Keratinocyte (primary cell): ENCODE data around the gene MYB. TPM values are rescaled to one million over a fixed set of nuclear protein-coding genes. Genes with fewer than 3 reads are reported as not detected.

Experiments used
- DNase-seq: peaks from one replicate; pipeline ENCODE4 v3.0.0-alpha.2; 2011; ENCODE audit warnings: low read depth, missing footprints, low spot score
- FAIRE-seq: peaks from 2 replicates; lab custom pipeline; 2011; peaks lifted over from hg19 to GRCh38; lab: Jason Lieb, UNC
- H2AFZ ChIP-seq: 2 replicates; pipeline ENCODE4 v1.6.0; 2012; ENCODE audit warnings: low read length, control low read depth, inconsistent platforms; ENCODE audit not compliant: control insufficient read depth
- H3K27ac ChIP-seq: 2 replicates; pipeline ENCODE4 v1.5.1; 2011; ENCODE audit warnings: low read length; ENCODE audit not compliant: control insufficient read depth, insufficient read depth
- H3K27me3 ChIP-seq: 3 replicates; pipeline ENCODE4 v1.6.0; 2011; ENCODE audit warnings: low read length; ENCODE audit not compliant: control insufficient read depth, insufficient read depth; ENCODE audit errors: extremely low read depth
- H3K36me3 ChIP-seq, 2 experiments: 2 replicates in 1 of 2; 3 replicates in 1 of 2; pipeline ENCODE4 v1.5.1; 2011; ENCODE audit warnings: low read length in 2 of 2, mild to moderate bottlenecking in 1 of 2; ENCODE audit not compliant: control insufficient read depth in 2 of 2, insufficient read depth in 2 of 2; ENCODE audit errors: extremely low read depth in 1 of 2
- H3K4me1 ChIP-seq: 3 replicates; pipeline ENCODE4 v1.5.1; 2011; ENCODE audit warnings: low read length; ENCODE audit not compliant: control insufficient read depth, insufficient read depth; ENCODE audit errors: extremely low read depth
- H3K4me2 ChIP-seq: 3 replicates; pipeline ENCODE4 v1.6.0; 2011; ENCODE audit warnings: low read depth, low read length; ENCODE audit not compliant: control insufficient read depth, insufficient read depth; ENCODE audit errors: extremely low read depth
- H3K4me3 ChIP-seq, 3 experiments: fragments of 200-600 bp in 1 of 3; sonication (generic) in 1 of 3; 2 replicates in 2 of 3; 3 replicates in 1 of 3; pipeline ENCODE4 v1.5.1; 2011 to 2016; ENCODE audit warnings: low read length in 3 of 3, mild to moderate bottlenecking in 3 of 3, control low read depth in 2 of 3, inconsistent platforms in 1 of 3, low read depth in 1 of 3, mixed read lengths in 1 of 3, mixed run types in 1 of 3, moderate library complexity in 1 of 3; ENCODE audit not compliant: control insufficient read depth in 2 of 3, insufficient read depth in 2 of 3; ENCODE audit errors: extremely low read depth in 1 of 3
- H3K79me2 ChIP-seq: 2 replicates; pipeline ENCODE4 v1.6.0; 2012; ENCODE audit warnings: low read length; ENCODE audit not compliant: control insufficient read depth, insufficient read depth
- H3K9ac ChIP-seq: 3 replicates; pipeline ENCODE4 v1.6.0; 2011; ENCODE audit warnings: low read length; ENCODE audit not compliant: control insufficient read depth, insufficient read depth; ENCODE audit errors: extremely low read depth
- H3K9me1 ChIP-seq: 3 replicates; pipeline ENCODE4 v1.6.0; 2011; ENCODE audit warnings: low read length; ENCODE audit not compliant: control insufficient read depth, insufficient read depth; ENCODE audit errors: extremely low read depth
- H3K9me3 ChIP-seq: 2 replicates; pipeline ENCODE4 v1.5.1; 2012; ENCODE audit warnings: low read depth, low read length; ENCODE audit not compliant: control insufficient read depth
- H4K20me1 ChIP-seq: 3 replicates; pipeline ENCODE4 v1.6.0; 2011; ENCODE audit warnings: low read length; ENCODE audit not compliant: control insufficient read depth, insufficient read depth; ENCODE audit errors: extremely low read depth
- CTCF ChIP-seq, 3 experiments: IDR thresholded peaks in 1 of 3; conservative IDR thresholded peaks in 1 of 3; optimal IDR thresholded peaks in 1 of 3; 2 replicates in 2 of 3; 3 replicates in 1 of 3; pipeline versions ENCODE3 to v1.5.1; 2011; ENCODE audit warnings: low read length in 3 of 3, mild to moderate bottlenecking in 3 of 3, moderate library complexity in 2 of 3, control low read depth in 1 of 3, inconsistent platforms in 1 of 3; ENCODE audit not compliant: insufficient read depth in 2 of 3; ENCODE audit errors: extremely low read depth in 1 of 3
- EZH2 ChIP-seq: IDR thresholded peaks from one replicate; pipeline ENCODE4 v1.6.1; 2012; ENCODE audit warnings: inconsistent platforms, mild to moderate bottlenecking, low read length, moderate library complexity
- dilution Hi-C: fragments of 300-500 bp; cut with MboI; formaldehyde crosslinking; loops from one replicate; pipeline ENCODE4 v1.7.0; 2020; ENCODE audit warnings: low sequenced_read_pairs; ENCODE audit not compliant: extremely low pct_ligation_motif_present
- polyA plus RNA-seq, 5 experiments: library from polyadenylated mRNA; depleted of rRNA in 3 of 5; stranded (reverse) in 3 of 5; stranded (forward) in 1 of 5; unstranded in 1 of 5; fragments of >200 nt; gene quantifications; 1 replicate in 1 of 5; 2 replicates in 3 of 5; 3 replicates in 1 of 5; pipeline versions ENCODE4 v1.2.1 to v1.2.3, GENCODE V29; 2011 to 2012; ENCODE audit warnings: missing spikeins in 2 of 5, low read depth in 1 of 5, low replicate concordance in 1 of 5

MYB gene
- polyA plus RNA-seq, 1 donor (not counting 4 experiments of a cell fraction or from before 2014, with no cell fraction given): 0.04 TPM

GRCh38 chr6:135266675-135267074, 85.6 kb downstream of the MYB start:
- Histone ChIP-seq H3K36me3 (no peaks in the 10 kb centered on the region), H3K79me2 (no peaks in the 10 kb centered on the region), H3K9ac (no peak overlapping the region), H3K4me3 (no peak overlapping the region), H2AFZ (no peak overlapping the region), H3K4me2 (no peak overlapping the region), H3K9me3 (no peaks in the 10 kb centered on the region), H4K20me1 (no peaks in the 10 kb centered on the region), H3K9me1 (no peaks in the 10 kb centered on the region), H3K27me3 (no peaks in the 10 kb centered on the region), H3K4me1 (peaks cover 4% of the 10 kb centered on the region), H3K27ac (no peak overlapping the region)
- TF ChIP-seq EZH2 (no peak), CTCF (optimal IDR thresholded peaks at IDR 0.05 in 1 of 3, IDR thresholded peaks at IDR 0.05 in 1 of 3, conservative IDR thresholded peaks at IDR 0.05 in 1 of 3; ENCODE audit: extremely low read depth in 1 of 3, insufficient read depth in 2 of 3, low read length in 3 of 3) (no peak)
- FAIRE-seq: no peak
- no peak for DNase-seq
- dilution Hi-C loops: no loop called here

- Histone ChIP-seq H3K9me1 (no peaks in the 10 kb centered on the region), H3K27ac (no peak overlapping the region), H3K9ac (no peak overlapping the region), H3K4me2 (no peak overlapping the region), H3K27me3 (no peaks in the 10 kb centered on the region), H3K4me3 (no peak overlapping the region), H4K20me1 (no peaks in the 10 kb centered on the region), H3K9me3 (no peaks in the 10 kb centered on the region), H3K4me1 (peaks cover 4% of the 10 kb centered on the region), H2AFZ (no peak overlapping the region), H3K36me3 (no peaks in the 10 kb centered on the region), H3K79me2 (no peaks in the 10 kb centered on the region)
- dilution Hi-C loops: no loop called here
- DNase-seq (no peak), FAIRE-seq (no peak)
- no peak for TF ChIP-seq CTCF (optimal IDR thresholded peaks at IDR 0.05 in 1 of 3, IDR thresholded peaks at IDR 0.05 in 1 of 3, conservative IDR thresholded peaks at IDR 0.05 in 1 of 3; ENCODE audit: extremely low read depth in 1 of 3, insufficient read depth in 2 of 3, low read length in 3 of 3)
- TF ChIP-seq EZH2: no peak
Observed at GRCh38 chr6:135267085-135267484, 86.0 kb downstream of the MYB start.
